Neuron (in vitro differentiated cells): ENCODE measurements around the gene NID1.
"Not testable (repeated sequence)": the region's sequence is repeated elsewhere in the genome, so short reads cannot be mapped to it uniquely, and the experiment has no call there.

Experiments used
- H2AFZ ChIP-seq: one replicate; pipeline ENCODE4 v1.6.1; 2013; ENCODE audit warnings: low read depth, mild to moderate bottlenecking, inconsistent platforms, low read length, moderate library complexity
- H3K27me3 ChIP-seq: one replicate; pipeline ENCODE4 v1.6.1; 2013; ENCODE audit warnings: low read length; ENCODE audit not compliant: insufficient read depth
- H3K36me3 ChIP-seq: one replicate; pipeline ENCODE4 v1.6.1; 2013; ENCODE audit warnings: low read length; ENCODE audit not compliant: insufficient read depth
- H3K4me1 ChIP-seq: one replicate; pipeline ENCODE4 v1.6.1; 2013; ENCODE audit warnings: low read length; ENCODE audit not compliant: insufficient read depth
- H3K4me3 ChIP-seq: 2 replicates; pipeline ENCODE4 v1.5.1; 2013; ENCODE audit warnings: mild to moderate bottlenecking, low read length, moderate library complexity
- H3K9me3 ChIP-seq: one replicate; pipeline ENCODE4 v1.6.1; 2013; ENCODE audit warnings: low read length

NID1 gene

DNA sequence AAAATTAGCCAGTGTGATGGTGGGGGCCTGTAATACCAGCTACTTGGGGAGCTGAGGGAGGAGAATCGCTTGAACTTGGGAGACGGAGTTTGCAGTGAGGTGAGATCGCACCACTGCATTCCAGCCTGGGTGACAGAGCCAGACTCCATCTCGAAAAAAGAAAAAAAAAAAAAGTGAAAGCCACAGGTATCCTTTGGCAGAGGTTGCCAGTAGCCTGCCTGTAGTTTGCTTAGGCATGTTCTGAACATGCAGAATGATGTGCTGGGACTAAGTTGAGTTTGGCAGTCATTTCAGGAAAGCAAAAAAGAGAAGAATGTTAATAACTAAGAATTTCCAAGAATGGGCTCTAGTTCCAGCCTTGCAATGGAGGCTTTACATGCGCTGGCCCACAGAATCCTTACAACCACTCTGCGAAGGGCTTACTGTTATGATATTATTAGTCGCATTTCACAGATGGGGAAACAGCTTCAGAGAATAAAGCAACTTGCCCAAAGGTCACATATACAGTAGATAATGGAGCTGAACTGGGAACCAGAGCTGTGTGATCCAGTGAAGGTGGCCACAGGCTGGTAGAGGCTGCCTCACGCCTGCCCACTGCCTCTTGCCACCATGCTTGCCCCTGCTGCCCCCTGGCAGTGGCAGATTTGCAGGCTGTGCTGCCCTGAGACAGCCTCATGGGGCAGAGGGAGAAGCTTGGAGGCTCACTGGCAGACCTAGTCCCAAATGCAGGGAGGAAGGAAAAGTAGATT, 131.7 kb downstream of the NID1 start:
- no peaks in the 10 kb centered on the region for H3K9me3 ChIP-seq
- no peaks in the 10 kb centered on the region for H3K36me3 ChIP-seq
- H3K4me1 ChIP-seq, result peaks cover 10% of the 10 kb centered on the region
- no peak overlapping the region for H3K4me3 ChIP-seq
- H2AFZ ChIP-seq, result no peak overlapping the region
- peaks cover 2% of the 10 kb centered on the region for H3K27me3 ChIP-seq

DNA sequence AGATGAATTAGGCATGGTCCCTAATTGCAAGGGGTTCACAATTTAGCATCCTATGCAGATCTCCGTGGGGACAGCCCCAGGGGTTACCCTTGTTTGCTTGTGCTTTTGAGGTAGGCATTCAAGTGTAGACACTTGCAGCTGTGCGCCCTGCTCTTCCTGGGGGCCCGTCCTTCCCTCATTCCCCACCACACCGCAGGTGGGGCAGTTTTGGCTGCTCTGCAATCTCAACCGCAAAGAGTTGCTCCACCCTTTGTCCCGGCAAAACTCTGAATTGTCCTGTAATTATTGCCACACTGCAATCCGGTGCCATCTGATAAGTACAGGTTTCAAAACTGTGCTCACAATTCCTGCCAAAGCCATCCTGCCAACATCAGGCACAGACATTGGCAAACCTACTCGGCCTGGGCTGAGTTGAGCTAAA, 132.8 kb downstream of the NID1 start:
- Histone ChIP-seq H3K9me3 (no peaks in the 10 kb centered on the region), H3K4me3 (no peak overlapping the region), H3K4me1 (peaks cover 10% of the 10 kb centered on the region), H2AFZ (no peak overlapping the region), H3K27me3 (peaks cover 2% of the 10 kb centered on the region), H3K36me3 (no peaks in the 10 kb centered on the region)

DNA sequence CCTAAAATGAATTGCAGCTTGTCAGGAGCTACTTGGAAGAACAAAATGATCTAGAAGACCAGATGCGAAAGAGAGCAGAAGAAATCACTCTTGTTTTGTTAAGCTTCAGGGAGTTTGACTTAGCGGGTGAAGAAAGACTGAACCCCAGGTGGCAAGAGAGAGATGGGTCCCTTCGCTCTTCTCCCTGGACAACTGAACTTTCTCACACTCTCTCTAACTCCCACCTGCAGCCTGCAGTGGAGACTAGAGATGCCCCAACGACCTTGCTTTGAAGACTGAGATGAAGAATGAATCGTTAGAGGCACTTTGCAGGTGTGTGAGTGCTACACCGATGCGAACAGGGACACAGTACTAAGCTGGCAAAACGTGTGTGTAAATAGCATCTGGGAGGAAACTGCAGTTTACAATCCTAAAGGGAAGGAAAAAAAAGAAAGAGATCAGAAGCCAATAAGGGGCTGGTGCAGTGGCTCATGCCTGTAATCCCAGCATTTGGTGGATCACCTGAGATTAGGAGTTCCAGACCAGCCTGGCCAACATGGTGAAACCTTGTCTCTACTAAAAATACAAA, 133.6 kb downstream of the NID1 start:
- Histone ChIP-seq H3K4me1 (peaks cover 10% of the 10 kb centered on the region), H3K27me3 (peaks cover 2% of the 10 kb centered on the region), H2AFZ (no peak overlapping the region), H3K36me3 (no peaks in the 10 kb centered on the region), H3K9me3 (no peaks in the 10 kb centered on the region), H3K4me3 (no peak overlapping the region)

DNA sequence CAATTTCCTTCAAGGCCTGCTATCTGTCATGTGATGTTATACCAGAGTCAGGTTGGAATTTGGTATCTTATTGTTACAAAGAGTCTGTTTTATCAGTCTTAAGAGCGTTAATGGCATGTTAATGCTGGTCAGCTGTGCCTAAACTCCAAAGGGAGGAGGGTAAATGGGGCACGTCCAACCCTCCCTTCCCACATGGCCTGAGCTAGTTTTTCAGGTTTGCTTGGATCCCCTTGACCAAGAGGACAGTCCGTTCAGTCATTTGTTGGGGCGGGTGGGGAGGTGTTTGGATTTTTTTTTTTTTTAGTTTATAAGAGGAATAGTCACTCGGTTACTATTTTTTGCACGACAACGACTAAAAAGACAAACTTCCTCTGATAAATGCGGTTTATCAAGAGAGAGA, 134.3 kb downstream of the NID1 start:
- H3K4me1 ChIP-seq, result peaks cover 5% of the 10 kb centered on the region
- H3K4me3 ChIP-seq, result no peak overlapping the region
- peaks cover 2% of the 10 kb centered on the region for H3K27me3 ChIP-seq
- H2AFZ ChIP-seq, result no peak overlapping the region
- H3K36me3 ChIP-seq, result no peaks in the 10 kb centered on the region
- no peaks in the 10 kb centered on the region for H3K9me3 ChIP-seq

DNA sequence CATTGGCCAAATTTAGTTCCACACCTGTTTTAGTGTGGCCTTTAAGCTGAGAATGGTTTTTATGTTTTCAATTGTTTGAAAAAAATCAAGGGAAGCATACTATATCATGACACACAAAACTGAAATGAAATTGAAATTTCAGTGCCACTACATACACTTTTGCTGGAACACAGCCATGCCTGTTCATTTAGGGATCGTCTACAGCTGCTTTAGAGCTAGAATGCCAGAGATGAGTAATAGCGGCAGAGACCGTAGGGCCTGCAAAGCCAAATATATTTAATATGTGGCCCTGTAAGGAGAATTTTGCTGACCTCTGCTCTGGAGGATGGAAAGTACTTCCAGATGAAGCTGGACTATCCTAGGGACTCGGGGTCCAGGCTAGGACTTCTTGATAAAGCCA, 135.7 kb downstream of the NID1 start:
- no peak overlapping the region for H3K4me3 ChIP-seq
- no peaks in the 10 kb centered on the region for H3K36me3 ChIP-seq
- H3K27me3 ChIP-seq, result peaks cover 2% of the 10 kb centered on the region
- no peak overlapping the region for H2AFZ ChIP-seq
- no peaks in the 10 kb centered on the region for H3K4me1 ChIP-seq
- no peaks in the 10 kb centered on the region for H3K9me3 ChIP-seq

DNA sequence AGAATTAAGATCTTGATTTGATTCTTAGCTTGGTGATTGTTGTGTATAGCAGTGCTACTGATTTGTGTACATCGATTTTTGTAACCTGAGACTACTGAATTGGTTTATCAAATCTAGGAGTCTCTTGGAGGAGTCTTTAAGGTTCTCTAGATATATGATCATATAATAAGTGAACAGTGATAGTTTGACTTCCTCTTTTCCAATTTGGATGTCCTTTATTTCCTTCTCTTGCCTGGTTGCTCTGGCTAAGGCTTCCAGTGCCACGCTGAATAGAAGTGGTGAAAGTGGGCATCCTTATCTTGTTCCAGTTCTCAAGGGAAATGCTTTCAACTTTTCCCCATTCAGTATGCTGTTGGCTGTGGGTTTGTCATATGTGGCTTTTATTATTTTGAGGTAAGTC, 136.7 kb downstream of the NID1 start:
- Histone ChIP-seq H3K36me3 (no peaks in the 10 kb centered on the region), H3K4me3 (no peak overlapping the region), H3K27me3 (peaks cover 2% of the 10 kb centered on the region), H3K9me3 (no peaks in the 10 kb centered on the region), H3K4me1 (no peaks in the 10 kb centered on the region), H2AFZ (no peak overlapping the region)

DNA sequence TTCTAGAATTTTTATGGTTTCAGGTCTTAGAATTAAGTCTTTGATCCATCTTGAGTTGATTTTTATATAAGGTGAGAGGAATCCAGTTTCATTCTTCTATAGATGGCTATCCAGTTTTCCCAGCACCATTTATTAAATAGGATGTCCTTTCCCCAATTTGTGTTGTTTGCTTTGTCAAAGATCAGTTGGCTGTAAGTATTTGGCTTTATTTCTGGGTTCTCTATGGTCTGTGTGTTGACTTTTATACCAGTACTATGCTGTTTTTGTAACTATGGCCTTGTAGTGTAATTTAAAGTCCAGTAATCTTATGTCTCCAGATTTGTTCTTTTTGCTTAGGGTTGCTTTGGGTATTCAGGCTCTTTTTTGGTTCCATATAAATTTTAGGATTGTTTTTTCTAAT, 137.3 kb downstream of the NID1 start:
- not testable (repeated sequence) for H3K4me1 ChIP-seq

More for the DNA sequence above, 137.3 kb downstream of the NID1 start:
- not testable (repeated sequence) for H2AFZ ChIP-seq, H3K27me3 ChIP-seq, H3K36me3 ChIP-seq, H3K9me3 ChIP-seq, H3K4me3 ChIP-seq
